IPS-20b (cell line): Measurements from ENCODE around the gene ANKRD26.

Source experiments
- H3K27ac ChIP-seq: one replicate; pipeline ENCODE4 v1.5.1; 2013; ENCODE audit warnings: low read length
- H3K27me3 ChIP-seq: 2 replicates; pipeline ENCODE4 v1.6.1; 2013; ENCODE audit warnings: mild to moderate bottlenecking, low read length, inconsistent platforms; ENCODE audit not compliant: insufficient read depth
- H3K36me3 ChIP-seq: 2 replicates; pipeline ENCODE4 v1.6.1; 2013; ENCODE audit warnings: low read depth, mild to moderate bottlenecking, inconsistent platforms, low read length, moderate library complexity; ENCODE audit not compliant: insufficient read depth
- H3K4me1 ChIP-seq: 2 replicates; pipeline ENCODE4 v1.6.1; 2013; ENCODE audit warnings: mild to moderate bottlenecking, control low read depth, inconsistent platforms, low read length, moderate library complexity; ENCODE audit not compliant: insufficient read depth
- H3K4me3 ChIP-seq: 2 replicates; pipeline ENCODE4 v1.5.1; 2013; ENCODE audit warnings: mild to moderate bottlenecking, low read length, inconsistent platforms
- H3K9ac ChIP-seq: 2 replicates; pipeline ENCODE4 v1.6.1; 2013; ENCODE audit warnings: low read depth, mild to moderate bottlenecking, inconsistent platforms, low read length, moderate library complexity
- H3K9me3 ChIP-seq: 2 replicates; pipeline ENCODE4 v1.6.1; 2013; ENCODE audit warnings: mild to moderate bottlenecking, low read depth, low read length, inconsistent platforms; ENCODE audit not compliant: insufficient read depth

The ANKRD26 gene

DNA sequence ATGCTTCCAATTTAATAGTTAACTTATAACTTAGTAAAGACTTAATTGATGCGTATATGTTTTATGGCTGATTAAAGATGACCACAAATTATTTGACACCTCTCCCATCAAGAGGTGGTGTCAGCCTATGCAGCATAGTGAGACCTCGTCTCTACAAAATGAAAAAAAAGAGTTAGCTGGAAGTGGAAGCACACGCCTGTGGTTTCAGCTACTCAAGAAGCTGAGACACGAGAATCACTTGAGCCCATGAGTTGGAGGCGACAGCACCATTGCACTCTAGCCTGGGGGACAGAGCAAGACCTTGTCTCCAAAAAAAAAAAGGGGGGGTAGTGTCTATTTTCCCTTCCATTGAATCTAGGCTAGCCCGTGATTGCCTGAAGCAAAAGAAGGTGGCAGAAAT lies 140.5 kb downstream of the ANKRD26 start:
- Histone ChIP-seq H3K27ac (no peak overlapping the region), H3K27me3 (no peaks in the 10 kb centered on the region), H3K4me3 (no peak overlapping the region), H3K36me3 (no peaks in the 10 kb centered on the region), H3K4me1 (no peaks in the 10 kb centered on the region), H3K9ac (no peak overlapping the region), H3K9me3 (no peaks in the 10 kb centered on the region)
